Epidermal melanocyte (primary cell): ENCODE results near the gene CDH26.

Experiments
- DNase-seq: peaks from one replicate; pipeline ENCODE4 v3.0.0; 2011; ENCODE audit warnings: low spot score; ENCODE audit not compliant: insufficient read length

Gene CDH26

DNA sequence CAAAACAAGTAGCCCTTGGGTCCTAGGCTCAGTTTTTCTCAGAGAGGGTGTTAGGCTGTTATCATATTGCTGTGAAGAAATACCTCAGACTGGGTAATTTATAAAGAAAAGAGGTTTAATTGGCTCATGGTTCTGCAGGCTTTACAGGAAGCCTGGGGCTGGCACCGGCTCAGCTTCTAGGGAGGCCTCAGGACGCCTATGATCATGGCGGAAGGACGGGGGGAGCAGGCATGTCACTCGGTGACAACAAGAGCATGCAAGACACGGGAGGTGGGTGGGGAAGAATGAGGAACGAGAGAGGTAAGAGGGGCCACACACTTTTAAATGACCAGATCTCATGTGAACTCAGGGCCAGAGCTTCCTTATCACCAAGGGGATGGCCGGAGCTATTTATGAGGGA is 26.9 kb downstream of the CDH26 start:
- DNase-seq = no peak

DNA sequence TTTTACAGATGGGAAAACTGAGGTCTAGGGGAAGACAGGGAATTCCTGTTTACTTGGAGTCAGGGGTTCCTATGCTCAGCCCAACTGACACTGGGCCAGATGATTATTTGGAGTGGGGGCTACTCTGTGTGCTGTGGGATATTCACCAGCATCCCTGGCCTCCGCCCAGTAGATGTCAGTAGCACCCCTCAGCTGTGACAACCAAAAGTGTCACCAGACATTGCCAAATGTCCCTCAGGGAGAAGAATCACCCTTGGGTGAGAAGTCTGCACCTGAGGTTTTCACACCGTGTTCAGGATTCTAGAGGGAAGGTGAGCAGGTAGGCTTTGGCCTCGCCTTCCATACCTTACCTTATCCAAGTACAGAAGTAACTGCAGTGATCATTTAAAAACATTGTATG is 27.6 kb downstream of the CDH26 start:
- no peak for DNase-seq

DNA sequence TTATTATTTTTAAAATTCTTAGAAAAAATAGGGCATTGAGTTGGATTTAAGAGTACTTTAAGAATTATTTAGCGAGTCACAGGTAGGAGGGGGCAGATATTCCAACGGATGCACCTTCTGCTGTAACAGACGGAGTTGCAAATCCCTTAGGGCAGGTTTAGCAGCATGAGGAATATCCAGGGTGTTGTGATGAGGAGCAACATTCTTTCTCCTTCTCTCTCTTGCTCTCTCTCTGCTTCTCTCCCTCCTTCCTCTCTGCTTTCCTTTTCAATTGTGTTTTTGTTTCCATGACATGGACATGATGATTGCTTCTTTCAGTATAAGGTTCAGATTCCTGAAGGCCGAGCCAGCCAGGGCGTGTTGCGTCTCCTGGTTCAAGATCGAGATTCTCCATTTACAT is 28.9 kb downstream of the CDH26 start:
- DNase-seq = no peak

DNA sequence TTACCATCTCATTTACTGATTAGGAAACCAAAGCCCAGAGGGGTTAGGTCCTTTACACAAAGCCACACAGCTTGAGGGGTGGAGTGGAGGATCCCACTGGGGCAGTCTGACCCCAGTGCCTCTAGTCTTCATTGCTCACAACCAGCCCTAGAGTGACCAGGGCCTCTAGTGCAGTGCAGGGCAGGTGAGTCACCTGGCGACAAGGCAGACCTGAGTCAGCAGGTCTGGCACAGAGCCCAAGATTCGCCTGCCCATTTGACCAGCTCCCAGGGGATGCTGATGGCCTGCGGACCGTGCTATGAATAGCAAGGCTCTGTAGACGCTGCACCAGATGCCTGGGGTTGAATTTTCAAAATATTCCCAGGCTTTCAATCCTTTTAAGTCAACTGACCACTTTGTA is 29.9 kb downstream of the CDH26 start:
- DNase-seq = no peak

DNA sequence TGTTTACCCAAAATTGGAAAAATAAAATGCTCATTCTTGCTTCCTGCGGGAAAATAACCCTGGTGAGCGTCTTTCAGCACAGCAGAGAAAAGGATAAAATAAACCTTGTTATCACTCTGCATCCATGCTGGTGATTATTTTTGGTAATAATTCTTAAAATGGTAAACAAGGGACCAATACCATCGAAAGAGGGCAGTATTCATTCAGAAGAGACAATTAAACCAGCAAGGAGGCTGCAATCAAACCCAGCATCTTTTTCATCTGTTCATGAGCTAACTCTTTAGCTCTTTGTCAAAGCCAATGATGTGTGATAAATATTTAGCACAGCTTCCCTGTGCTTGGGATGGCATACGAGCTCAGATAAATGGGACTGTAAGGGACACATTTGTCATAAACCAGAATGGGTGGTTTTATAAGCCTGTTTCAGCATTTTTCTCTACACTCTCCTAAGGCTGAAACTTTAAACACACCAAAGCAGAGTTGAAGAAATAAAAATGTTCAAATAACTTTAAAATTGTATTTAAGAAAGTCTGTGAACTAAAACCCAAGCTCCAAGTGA is 34.4 kb downstream of the CDH26 start:
- DNase-seq = no peak

DNA sequence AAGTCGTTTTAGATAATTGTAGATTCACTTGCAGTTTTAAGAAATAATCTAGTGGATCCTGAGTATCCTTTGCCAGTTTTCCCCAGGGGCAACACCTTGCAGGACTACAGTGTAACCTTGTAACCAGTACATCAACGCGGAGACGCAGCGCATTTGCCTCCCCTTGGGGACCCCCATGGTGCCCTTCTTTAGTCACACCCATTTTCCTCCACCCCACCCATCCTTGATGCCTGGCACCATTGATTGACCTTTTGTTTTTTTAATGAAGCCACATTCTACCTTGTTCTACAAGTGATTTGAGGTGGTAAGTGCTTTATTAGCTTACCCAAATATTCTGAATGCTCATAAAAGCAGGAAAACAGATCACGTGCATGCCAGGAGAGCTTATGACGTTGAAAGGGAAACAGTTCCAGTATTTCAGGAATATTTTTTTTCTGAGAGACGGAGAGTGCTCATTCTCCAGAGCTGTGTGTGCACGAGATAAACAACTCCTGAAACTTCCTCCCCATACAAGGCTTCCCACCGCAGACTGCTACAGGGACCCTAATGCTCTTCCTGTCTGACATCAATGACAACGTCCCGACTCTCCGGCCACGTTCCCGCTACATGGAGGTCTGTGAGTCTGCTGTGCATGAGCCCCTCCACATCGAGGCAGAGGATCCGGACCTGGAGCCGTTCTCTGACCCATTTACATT is 35.7 kb downstream of the CDH26 start:
- DNase-seq = no peak

DNA sequence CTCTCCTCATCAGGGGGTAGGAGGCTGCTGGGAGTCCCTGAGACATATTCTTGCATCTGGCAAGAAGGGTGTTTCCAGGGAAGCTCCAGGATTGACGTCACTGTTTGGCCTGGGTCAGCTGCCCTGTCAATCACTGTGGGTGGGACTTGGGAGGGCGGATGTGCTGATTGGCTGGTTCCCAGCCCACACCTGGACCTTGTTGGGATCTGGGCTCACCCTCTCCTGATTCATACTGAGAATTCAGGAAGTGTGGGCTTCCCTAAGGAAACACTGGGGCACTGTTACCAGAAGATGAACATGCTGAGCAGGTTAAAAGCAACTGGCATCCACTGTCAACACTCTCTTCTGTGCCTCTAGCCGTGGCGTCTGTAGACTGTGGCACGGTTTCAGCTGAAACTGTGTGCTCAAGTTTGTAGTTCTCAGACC is 36.5 kb downstream of the CDH26 start:
- DNase-seq = no peak

DNA sequence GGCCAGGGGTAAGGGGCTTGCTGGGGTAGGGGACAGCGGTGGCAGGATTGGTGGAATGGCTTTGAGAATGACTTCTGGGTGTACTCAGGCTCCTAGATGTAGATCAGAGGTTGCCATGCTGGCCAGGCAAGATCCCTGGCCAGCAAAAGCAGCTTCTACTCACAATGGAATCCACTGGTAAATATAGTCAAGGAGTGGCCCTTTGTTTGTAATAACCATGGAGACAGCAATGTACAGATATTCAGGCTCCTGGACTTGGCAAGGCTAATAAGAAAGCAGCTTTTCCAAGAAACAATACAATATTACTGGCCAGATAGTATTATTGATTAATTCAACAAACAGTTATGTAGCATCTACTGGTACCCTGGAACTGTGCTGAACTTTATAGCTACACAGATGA is 37.9 kb downstream of the CDH26 start:
- no peak for DNase-seq

DNA sequence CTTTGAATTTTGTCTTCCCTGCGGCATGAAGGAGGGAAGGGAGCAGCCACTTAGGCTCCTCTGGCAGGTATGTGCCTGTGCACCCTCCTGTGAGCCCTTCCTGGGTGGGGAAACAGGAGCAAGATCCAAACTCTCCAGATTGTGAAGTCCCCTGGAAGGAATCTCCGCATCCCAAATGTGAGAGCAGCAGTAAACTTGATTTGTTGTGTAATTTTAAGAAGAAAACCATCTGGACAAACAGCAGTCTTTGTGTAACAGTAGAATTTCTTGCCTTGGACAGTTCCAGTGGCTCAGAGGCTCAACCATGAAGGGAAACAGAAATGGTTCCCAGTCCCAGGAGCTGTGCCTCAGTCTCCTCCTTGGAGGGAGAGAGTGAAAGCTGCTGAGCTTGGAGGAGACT is 39.7 kb downstream of the CDH26 start:
- no peak for DNase-seq

DNA sequence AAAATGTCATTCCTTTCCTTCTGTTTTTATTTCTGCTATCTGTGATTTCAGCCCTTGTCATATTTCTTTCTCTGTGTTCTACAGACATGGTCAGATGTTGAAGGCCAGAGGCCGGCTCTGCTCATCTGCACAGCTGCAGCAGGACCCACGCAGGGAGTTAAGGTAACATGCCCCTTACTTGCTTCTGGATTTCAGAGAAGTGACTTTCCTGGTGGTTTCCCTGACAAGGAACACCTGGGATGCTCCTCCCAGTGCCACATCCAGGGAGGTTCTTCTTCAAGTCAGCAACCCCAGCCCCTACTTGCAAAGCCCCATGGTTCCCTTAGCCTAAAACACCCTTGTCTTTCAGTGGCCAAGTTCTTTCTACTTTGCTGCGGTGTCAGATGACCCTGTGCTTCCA is 41.3 kb downstream of the CDH26 start:
- DNase-seq = no peak

DNA sequence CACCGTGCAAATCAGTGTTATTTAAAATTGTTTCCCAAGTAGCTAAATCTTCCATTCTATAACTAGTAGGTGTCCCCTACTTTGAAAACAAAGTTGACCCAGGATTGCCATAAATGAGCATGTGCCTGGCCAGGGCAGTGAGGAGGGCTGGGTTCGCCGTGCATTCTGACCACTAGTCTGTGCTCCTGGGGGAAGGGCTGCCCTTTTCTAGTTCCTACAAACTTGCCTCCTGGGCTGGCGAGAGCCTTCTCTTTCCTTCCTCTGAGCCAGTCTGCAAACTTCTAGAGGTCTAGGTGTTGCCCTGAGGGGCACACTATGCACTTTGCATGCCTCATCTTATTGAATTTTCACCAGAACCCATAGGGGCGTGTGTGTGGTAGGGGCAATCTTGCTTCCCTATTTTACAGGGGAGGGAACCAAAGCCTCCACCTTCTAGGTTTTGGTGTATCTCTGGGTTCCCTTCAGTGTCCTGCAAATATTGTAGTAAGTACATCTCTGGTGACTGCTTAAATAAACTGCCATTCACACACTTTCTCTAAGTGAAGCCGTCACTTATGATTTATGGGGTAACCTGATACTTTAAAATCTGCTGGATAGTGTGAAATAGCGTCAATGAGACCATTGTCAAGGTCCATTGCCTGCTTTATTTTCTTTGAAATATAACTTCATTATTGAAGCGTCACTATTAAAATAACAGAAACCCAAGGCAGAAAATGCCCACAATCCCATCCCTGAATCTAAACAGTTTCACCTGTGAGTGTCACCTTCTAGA is 42.2 kb downstream of the CDH26 start:
- DNase-seq = no peak

DNA sequence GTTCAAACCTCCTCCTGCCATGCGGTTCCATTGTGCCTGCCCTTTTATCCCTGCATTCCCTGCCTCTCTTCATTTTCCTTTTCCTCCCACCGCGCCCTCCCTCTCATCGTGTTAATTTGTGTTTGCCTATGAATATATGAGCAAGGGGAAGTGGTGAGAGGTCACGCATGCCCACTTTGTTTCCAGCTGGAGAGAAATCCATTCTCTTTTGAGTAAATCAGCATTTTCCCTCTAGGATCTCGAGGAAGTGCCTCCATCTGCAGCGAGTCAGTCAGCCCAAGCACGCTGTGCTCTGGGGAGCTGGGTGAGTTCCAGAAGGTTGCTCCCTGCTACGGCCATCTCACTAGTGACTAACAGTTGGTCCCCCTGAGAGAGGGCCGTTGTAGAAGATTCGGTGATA is 42.9 kb downstream of the CDH26 start:
- no peak for DNase-seq

DNA sequence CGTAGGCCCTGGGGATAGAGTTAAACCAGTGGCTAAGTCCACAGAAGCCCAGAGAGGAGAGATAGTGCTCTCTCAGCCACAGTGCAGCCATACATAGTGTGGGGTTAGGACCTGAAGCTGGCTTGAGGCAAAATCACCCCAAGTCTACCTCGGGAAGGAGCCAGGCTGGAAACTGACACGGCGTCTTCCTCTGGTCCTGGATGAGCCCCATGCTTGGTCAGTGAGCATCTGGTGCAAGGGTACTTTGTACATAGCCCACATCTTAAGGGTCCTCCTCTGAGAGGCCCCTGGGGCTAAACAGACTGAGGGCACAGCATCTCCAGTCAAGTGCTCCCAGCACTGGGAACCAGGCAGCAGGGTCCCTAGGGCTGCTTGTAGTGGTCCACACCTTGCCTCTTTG is 45.6 kb downstream of the CDH26 start:
- no peak for DNase-seq

DNA sequence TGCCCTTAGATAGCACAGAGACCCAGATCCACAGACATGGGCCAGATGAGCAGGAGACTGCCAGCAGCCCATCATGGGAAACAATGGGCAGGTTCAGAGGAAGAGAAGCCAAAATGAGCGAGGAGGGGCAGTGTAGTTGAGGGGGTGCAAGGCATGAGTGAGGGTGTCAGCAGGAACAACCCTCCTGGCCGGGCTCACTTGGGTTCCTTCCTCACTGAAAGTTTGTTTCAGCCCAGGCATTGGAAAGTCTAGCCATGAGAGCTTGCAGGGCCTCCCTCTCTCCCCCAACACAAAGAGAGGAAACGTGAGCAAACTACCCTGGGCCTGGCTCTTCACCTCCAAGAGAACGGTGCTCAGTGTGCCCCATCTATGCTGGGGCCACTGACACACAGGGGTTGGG is 48.0 kb downstream of the CDH26 start:
- no peak for DNase-seq

DNA sequence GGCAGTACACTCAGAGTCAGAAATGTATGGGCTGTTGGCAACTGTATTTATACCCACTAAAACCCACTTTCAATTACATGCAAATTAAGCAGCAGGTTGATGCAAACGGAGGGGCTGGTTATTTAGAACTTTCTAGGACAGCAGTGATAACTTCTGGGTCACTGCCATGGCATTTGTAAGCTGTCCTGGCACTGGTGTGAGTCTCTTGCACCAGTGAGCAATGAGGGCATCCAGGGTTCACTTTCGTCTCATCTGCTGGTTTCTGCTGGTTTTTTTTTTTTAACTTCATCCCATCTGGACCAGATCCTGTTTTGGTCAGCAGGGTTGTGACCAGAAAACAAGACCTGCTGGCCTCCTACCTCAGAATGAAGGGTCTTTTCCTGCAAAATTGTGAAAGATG is 49.2 kb downstream of the CDH26 start:
- no peak for DNase-seq

DNA sequence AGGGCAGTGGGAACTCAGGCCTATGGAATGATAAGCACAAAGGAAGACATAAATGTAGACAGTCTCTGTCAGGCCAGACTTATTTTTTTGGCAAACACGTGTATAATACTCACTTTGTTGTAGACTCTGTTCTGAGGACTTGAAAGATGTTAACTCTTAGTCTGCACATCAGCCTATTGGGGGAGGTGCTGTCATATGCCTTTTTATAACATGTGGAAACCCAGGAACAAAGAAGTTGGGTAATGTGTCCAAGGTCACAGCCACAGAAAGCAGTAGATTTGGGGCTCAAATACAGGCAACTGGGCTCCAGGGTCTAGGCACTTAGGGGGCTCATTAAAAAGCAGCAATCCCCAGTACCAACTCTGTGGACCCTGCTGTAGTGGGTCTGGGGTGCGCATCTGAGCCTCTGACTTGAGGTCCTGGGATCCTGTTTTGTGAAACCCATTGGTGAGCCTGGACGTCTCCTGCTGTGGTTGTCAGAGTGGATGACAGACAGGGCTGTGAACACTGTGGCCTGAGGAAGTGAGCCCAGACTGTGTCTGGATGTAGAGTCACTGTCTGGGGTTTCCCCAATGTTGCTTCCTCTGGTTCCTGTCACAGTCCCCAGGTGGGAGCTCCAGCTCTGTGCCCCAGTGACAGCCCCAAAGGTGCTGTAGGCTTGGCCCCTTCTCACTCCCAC is 50.0 kb downstream of the CDH26 start:
- no peak for DNase-seq

DNA sequence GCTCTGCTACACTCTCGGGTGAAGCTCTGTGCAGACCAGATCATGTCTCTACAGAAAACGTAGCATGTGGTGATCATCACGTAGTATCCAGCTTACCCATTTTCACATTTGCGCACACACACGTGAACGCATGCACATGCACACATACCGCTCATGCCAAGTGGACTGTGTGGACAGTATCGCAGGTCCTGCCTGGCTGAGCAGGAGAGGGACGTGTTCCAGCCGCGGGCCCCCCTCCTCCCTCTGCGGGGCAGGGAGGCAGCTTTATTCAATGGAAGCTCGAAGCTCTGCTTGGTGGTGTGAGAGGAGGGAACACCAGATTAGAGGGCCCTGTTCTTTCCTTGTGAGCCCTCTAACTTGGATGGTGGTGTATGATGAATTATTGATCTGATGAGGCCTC is 51.1 kb downstream of the CDH26 start:
- no peak for DNase-seq

DNA sequence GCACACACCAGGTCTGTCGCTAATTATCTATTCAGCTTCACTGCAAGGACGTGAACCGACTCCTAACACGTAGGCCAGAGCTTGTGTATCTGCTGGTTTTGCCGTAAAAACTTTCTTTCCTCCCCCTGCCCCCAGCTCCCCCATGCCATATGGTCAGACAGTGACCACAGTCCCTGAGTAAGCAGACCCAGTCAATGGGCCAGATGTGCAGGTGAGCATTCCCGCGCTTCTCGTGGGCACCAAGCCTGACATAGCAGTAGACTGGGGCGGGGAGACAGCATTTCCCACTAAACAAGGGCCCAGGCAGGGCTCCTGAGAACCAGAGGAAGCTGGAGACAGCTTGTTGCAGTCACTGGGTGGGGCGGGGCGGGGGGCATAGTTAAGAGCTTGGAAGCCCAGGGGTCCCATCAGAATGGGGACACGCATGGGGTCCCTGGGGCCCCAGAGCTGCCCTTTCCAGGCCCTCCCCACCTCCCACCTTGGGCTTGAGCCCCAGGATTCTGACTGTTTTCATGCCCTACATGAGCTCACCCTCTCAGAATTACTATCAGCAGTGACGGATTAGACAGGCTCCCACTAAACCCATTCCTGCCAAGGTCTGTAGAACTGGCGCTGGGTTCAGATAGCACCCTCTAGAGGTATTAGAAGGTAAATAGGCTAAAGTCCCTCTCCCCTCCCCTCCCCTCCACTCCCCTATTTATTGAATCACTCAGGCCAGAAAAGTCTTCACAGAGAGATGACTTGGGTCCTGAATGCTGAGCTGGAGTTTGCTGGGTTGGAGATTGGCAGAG is 51.8 kb downstream of the CDH26 start:
- no peak for DNase-seq

DNA sequence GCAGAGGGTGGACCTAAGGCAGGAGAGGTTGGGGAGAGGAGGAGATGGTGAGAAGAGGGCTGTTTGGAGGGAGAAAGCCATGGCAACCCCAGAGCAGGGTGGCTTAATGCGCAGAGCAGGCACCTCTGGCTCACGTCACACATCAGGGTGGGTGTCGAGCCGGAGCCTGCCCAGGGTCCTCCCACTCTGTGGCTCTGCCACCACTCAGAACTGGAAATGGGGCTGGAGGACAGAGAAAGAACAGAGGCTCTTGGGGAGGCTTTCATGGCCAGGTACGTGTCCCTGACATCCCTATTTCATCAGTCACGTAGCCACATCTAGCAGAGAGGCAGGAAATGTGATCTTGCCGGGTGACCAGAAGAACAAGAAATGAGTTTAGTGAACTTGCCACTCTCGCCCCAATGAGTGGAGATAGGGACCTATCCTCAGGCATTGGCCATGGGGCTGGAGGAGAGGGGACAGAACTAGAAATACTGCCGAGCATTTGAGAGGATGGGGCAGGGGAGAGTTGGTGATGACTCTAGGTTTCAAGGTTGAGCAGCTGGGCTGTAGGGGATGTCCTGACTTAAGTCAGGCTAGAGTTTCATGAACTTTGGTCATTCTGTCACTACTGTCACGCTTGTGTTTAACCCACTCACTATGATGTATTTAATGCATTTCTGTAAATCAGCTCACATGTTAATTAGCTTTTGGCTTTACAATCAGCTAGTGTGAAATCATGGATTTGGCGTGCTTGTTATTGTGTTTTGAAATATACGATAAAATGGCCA is 52.7 kb downstream of the CDH26 start:
- DNase-seq = no peak
